HCT116 (cell line): ENCODE results near the gene SNTG2. TPM values are rescaled to one million over a fixed set of nuclear protein-coding genes. Genes with fewer than 3 reads are reported as not detected.

Experiments
- ATAC-seq: fragments of 200-7000 bp; cut with Tn5 transposase; 2 replicates; pipeline ENCODE4 v1.9.1; 2020; ENCODE audit warnings: mild to moderate bottlenecking, moderate library complexity
- BruUV-seq: library from RNA; stranded (reverse); fragments of 400-500 nt; replicated peaks from 2 replicates; lab custom pipeline; 2021; lab: Mats Ljungman, UMichigan
- CTCF ChIA-PET: fragments of 300-600 bp; sonication (Branson Sonifier 250); formaldehyde crosslinking; loops from one replicate; lab custom pipeline; 2021; ENCODE audit warnings: antibody characterized with exemption; lab: Charles Lee
- POLR2A ChIA-PET: fragments of 300-600, 350-600 bp; sonication (Branson Sonifier 250); formaldehyde crosslinking; loops from one replicate; lab custom pipeline; 2021; ENCODE audit warnings: antibody characterized with exemption; lab: Charles Lee
- RAD21 ChIA-PET, 2 experiments: fragments of 300-600 bp; sonication (Branson Sonifier 250); formaldehyde crosslinking; loops; one replicate each; lab custom pipeline; 2023; ENCODE audit warnings: low total read pairs in 2 of 2; ENCODE audit not compliant: uncharacterized antibody in 2 of 2, unreplicated experiment in 2 of 2, low non-redundant PET in 1 of 2; lab: Charles Lee
- DNase-seq: peaks from one replicate; pipeline ENCODE4 v3.0.0-alpha.2; 2010; ENCODE audit warnings: low read depth, low spot score
- H2AFZ ChIP-seq: fragments of 200-600 bp; shearing (Covaris generic), sonication (generic); 2 replicates; pipeline ENCODE4 v1.6.1; 2017; ENCODE audit warnings: low read depth, mixed run types, mixed read lengths, antibody characterized with exemption, low read length; ENCODE audit not compliant: poor library complexity, severe bottlenecking
- H3K27ac ChIP-seq: 2 replicates; pipeline ENCODE4 v1.5.1; 2012; ENCODE audit warnings: low read depth, low read length
- H3K27me3 ChIP-seq: fragments of 200-600 bp; sonication (generic); 2 replicates; pipeline ENCODE4 v1.6.1; 2016; ENCODE audit warnings: mixed run types, low read length, mixed read lengths; ENCODE audit not compliant: insufficient read depth
- H3K36me3 ChIP-seq, 2 experiments: fragments of 200-500 bp in 1 of 2; fragments of 200-600 bp in 1 of 2; sonication (Bioruptor generic) in 1 of 2; sonication (generic) in 1 of 2; 2 replicates each; pipeline versions ENCODE4 v1.5.1 to v1.6.1; 2014 to 2016; ENCODE audit warnings: low read length in 2 of 2, inconsistent platforms in 1 of 2, mixed read lengths in 1 of 2, mixed run types in 1 of 2; ENCODE audit not compliant: insufficient read depth in 2 of 2, control insufficient read depth in 1 of 2
- H3K4me1 ChIP-seq, 2 experiments: fragments of 200-600 bp in 1 of 2; sonication (generic) in 1 of 2; 2 replicates each; pipeline versions ENCODE4 v1.5.1 to v1.6.1; 2012 to 2017; ENCODE audit warnings: low read length in 2 of 2, inconsistent platforms in 1 of 2, mild to moderate bottlenecking in 1 of 2, mixed read lengths in 1 of 2, mixed run types in 1 of 2, moderate library complexity in 1 of 2; ENCODE audit not compliant: insufficient read depth in 2 of 2, control insufficient read depth in 1 of 2
- H3K4me2 ChIP-seq: fragments of 200-600 bp; sonication (generic); 2 replicates; pipeline ENCODE4 v1.6.1; 2017; ENCODE audit warnings: mixed run types, low read length, mixed read lengths
- H3K4me3 ChIP-seq, 2 experiments: fragments of 200-600 bp in 1 of 2; sonication (generic) in 1 of 2; replicated peaks in 1 of 2; 2 replicates each; pipeline ENCODE4 v1.5.1; 2011 to 2016; ENCODE audit warnings: low read length in 2 of 2, control low read depth in 1 of 2, low read depth in 1 of 2, mild to moderate bottlenecking in 1 of 2, mixed read lengths in 1 of 2, mixed run types in 1 of 2
- H3K79me2 ChIP-seq: fragments of 200-600 bp; sonication (generic); 2 replicates; pipeline ENCODE4 v1.6.1; 2017; ENCODE audit warnings: mild to moderate bottlenecking, mixed run types, low read length, moderate library complexity, mixed read lengths; ENCODE audit not compliant: insufficient read depth
- H3K9ac ChIP-seq: fragments of 200-600 bp; sonication (generic); 2 replicates; pipeline ENCODE4 v1.6.1; 2016; ENCODE audit warnings: low read length, mixed read lengths
- H3K9me2 ChIP-seq: fragments of 200-600 bp; sonication (generic), shearing (Covaris generic); 2 replicates; pipeline ENCODE4 v1.6.1; 2017; ENCODE audit warnings: mixed run types, mild to moderate bottlenecking, moderate library complexity; ENCODE audit not compliant: insufficient read depth
- H3K9me3 ChIP-seq, 2 experiments: fragments of 200-500 bp in 1 of 2; fragments of 200-600 bp in 1 of 2; sonication (Bioruptor generic) in 1 of 2; sonication (generic) in 1 of 2; 2 replicates each; pipeline ENCODE4 v1.6.1; 2014 to 2017; ENCODE audit warnings: low read length in 2 of 2, mixed read lengths in 2 of 2, inconsistent platforms in 1 of 2, low read depth in 1 of 2, mild to moderate bottlenecking in 1 of 2, mixed run types in 1 of 2, moderate library complexity in 1 of 2; ENCODE audit not compliant: control insufficient read depth in 1 of 2, insufficient read depth in 1 of 2
- H4K20me1 ChIP-seq: fragments of 200-600 bp; sonication (generic), shearing (Covaris generic); 2 replicates; pipeline ENCODE4 v1.6.1; 2017; ENCODE audit warnings: mixed run types, mild to moderate bottlenecking, moderate library complexity; ENCODE audit not compliant: insufficient read depth
- ATF3 ChIP-seq: IDR thresholded peaks from 2 replicates; pipeline ENCODE4 v1.6.1; 2012
- EGR1 ChIP-seq: IDR thresholded peaks from 2 replicates; pipeline ENCODE4 v1.6.1; 2012; ENCODE audit warnings: low read depth
- FOSL1 ChIP-seq: IDR thresholded peaks from 2 replicates; pipeline ENCODE4 v1.6.1; 2012; ENCODE audit warnings: low read depth
- JUND ChIP-seq: IDR thresholded peaks from 2 replicates; pipeline ENCODE4 v1.6.1; 2012
- MAX ChIP-seq: IDR thresholded peaks from 2 replicates; pipeline ENCODE4 v1.6.1; 2012
- SIN3A ChIP-seq: IDR thresholded peaks from 2 replicates; pipeline ENCODE4 v1.6.1; 2012; ENCODE audit warnings: low read depth
- TCF7L2 ChIP-seq: IDR thresholded peaks from 2 replicates; pipeline ENCODE4 v1.7.0; 2011; ENCODE audit warnings: borderline replicate concordance, inconsistent platforms; ENCODE audit not compliant: insufficient read depth, insufficient read length; ENCODE audit errors: extremely low read depth
- intact Hi-C: fragments of 100-400 bp; cut with micrococcal nuclease; formaldehyde crosslinking; loops from 2 replicates; pipeline ENCODE4 v1.10.0; 2022
- total RNA-seq: library from RNA; stranded (reverse); gene quantifications from one replicate; pipeline ENCODE4 v1.2.1, GENCODE V29; 2021; ENCODE audit not compliant: unreplicated experiment

Gene SNTG2
- total RNA-seq, 1 experiment from 2014 or later = not detected

GRCh38 chr2:981258-981657 lies 30.6 kb downstream of the SNTG2 start:
- H4K20me1 ChIP-seq = no peaks in the 10 kb centered on the region
- no peaks in the 10 kb centered on the region for H3K36me3 ChIP-seq
- POLR2A ChIA-PET = no interaction called here
- DNase-seq = no peak
- intact Hi-C loops = no loop called here
- TF ChIP-seq JUND = no peak
- no peak for TF ChIP-seq SIN3A
- TF ChIP-seq MAX = no peak
- no peak for TF ChIP-seq EGR1
- no peaks in the 10 kb centered on the region for H3K4me1 ChIP-seq
- no peak overlapping the region for H3K27ac ChIP-seq
- no peaks in the 10 kb centered on the region for H3K9me3 ChIP-seq
- no peak overlapping the region for H3K4me3 ChIP-seq
- no peaks in the 10 kb centered on the region for H3K9me2 ChIP-seq
- no peak for ATAC-seq
- CTCF ChIA-PET = no interaction called here
- H3K79me2 ChIP-seq = no peaks in the 10 kb centered on the region
- BruUV-seq = no TSS peak
- H3K9ac ChIP-seq = no peak overlapping the region
- no peak overlapping the region for H2AFZ ChIP-seq
- RAD21 ChIA-PET = no interaction called here
- peaks cover 42% of the 10 kb centered on the region for H3K27me3 ChIP-seq
- no peak overlapping the region for H3K4me2 ChIP-seq

GRCh38 chr2:981759-982158 lies 31.1 kb downstream of the SNTG2 start:
- ChIA-PET POLR2A (no interaction called here), CTCF (no interaction called here), RAD21 (no interaction called here)
- Histone ChIP-seq H3K9me2 (no peaks in the 10 kb centered on the region), H3K9ac (no peak overlapping the region), H3K79me2 (no peaks in the 10 kb centered on the region), H3K4me2 (no peak overlapping the region), H3K4me1 (no peaks in the 10 kb centered on the region), H3K36me3 (no peaks in the 10 kb centered on the region), H3K4me3 (no peak overlapping the region), H3K27ac (no peak overlapping the region), H4K20me1 (no peaks in the 10 kb centered on the region), H3K9me3 (no peaks in the 10 kb centered on the region), H2AFZ (no peak overlapping the region), H3K27me3 (peaks cover 43% of the 10 kb centered on the region)
- BruUV-seq = no TSS peak
- no peak for ATAC-seq
- no peak for DNase-seq
- intact Hi-C loops = no loop called here
- TF ChIP-seq SIN3A = no peak
- no peak for TF ChIP-seq TCF7L2
- no peak for TF ChIP-seq ATF3
- TF ChIP-seq FOSL1 = no peak
